Measurements from ENCODE around the gene RPLP1.

The RPLP1 gene

GRCh38 chr15:69498282-69498681 is 45.7 kb downstream of the RPLP1 start:
- no peak for DNase-seq (ENCODE audit: low read depth in 2 of 2)

- no peak for DNase-seq (ENCODE audit: low read depth in 2 of 2)
Measured at GRCh38 chr15:69498987-69499386, 46.4 kb downstream of the RPLP1 start.

GRCh38 chr15:69499521-69500211 is 47.0 kb downstream of the RPLP1 start:
- no peak for DNase-seq (ENCODE audit: low read depth in 2 of 2)

GRCh38 chr15:69500339-69500738 is 47.7 kb downstream of the RPLP1 start:
- no peak for DNase-seq (ENCODE audit: low read depth in 2 of 2)

GRCh38 chr15:69501456-69501855 is 48.8 kb downstream of the RPLP1 start:
- no peak for DNase-seq (ENCODE audit: low read depth in 2 of 2)

GRCh38 chr15:69502470-69503045 is 49.9 kb downstream of the RPLP1 start:
- DNase-seq (ENCODE audit: low read depth in 2 of 2) = no peak

GRCh38 chr15:69504352-69505040 is 51.9 kb downstream of the RPLP1 start:
- DNase-seq (ENCODE audit: low read depth in 2 of 2) = no peak
